Neural cell (in vitro differentiated cells): ENCODE data around the gene ERICH6B. TPM values are rescaled to one million over a fixed set of nuclear protein-coding genes. Genes with fewer than 3 reads are reported as not detected.

Experiments used
- H2AFZ ChIP-seq: fragments of 200-600, 300-800 bp; sonication (generic), shearing (Covaris generic); 2 replicates; pipeline ENCODE4 v1.6.0; 2014; ENCODE audit warnings: low read depth, mild to moderate bottlenecking, antibody characterized with exemption, low read length, moderate library complexity
- H3F3A ChIP-seq: fragments of 200-600 bp; shearing (Covaris generic); 2 replicates; pipeline ENCODE4 v1.6.1; 2016; ENCODE audit warnings: mild to moderate bottlenecking, moderate library complexity, mixed read lengths, antibody characterized with exemption, low read length; ENCODE audit not compliant: insufficient read depth, poor library complexity, severe bottlenecking
- H3K27ac ChIP-seq: fragments of 200-600, 300-800 bp; sonication (generic), shearing (Covaris generic); 2 replicates; pipeline ENCODE4 v1.5.1; 2014; ENCODE audit warnings: mild to moderate bottlenecking, low read length, moderate library complexity
- H3K27me3 ChIP-seq: fragments of 300-800, 200-600 bp; sonication (generic), shearing (Covaris generic); 2 replicates; pipeline ENCODE4 v1.6.0; 2014; ENCODE audit warnings: mild to moderate bottlenecking, low read depth, low read length, moderate library complexity; ENCODE audit not compliant: insufficient read depth
- H3K36me3 ChIP-seq: fragments of 300-800, 200-600 bp; sonication (generic), shearing (Covaris generic); 2 replicates; pipeline ENCODE4 v1.5.1; 2014; ENCODE audit warnings: mild to moderate bottlenecking, antibody characterized with exemption, low read length, moderate library complexity; ENCODE audit not compliant: insufficient read depth
- H3K4me2 ChIP-seq: fragments of 300-800, 200-600 bp; sonication (generic), shearing (Covaris generic); 2 replicates; pipeline ENCODE4 v1.6.0; 2014; ENCODE audit warnings: mild to moderate bottlenecking, low read length
- H3K4me3 ChIP-seq: fragments of 300-800, 200-600 bp; sonication (generic), shearing (Covaris generic); 2 replicates; pipeline ENCODE4 v1.5.1; 2014; ENCODE audit warnings: mild to moderate bottlenecking, low read length, moderate library complexity
- H3K79me2 ChIP-seq: fragments of 200-600 bp; shearing (Covaris generic); replicated peaks from 2 replicates; pipeline ENCODE4 v1.6.0; 2014; ENCODE audit warnings: mild to moderate bottlenecking, low read length, moderate library complexity; ENCODE audit not compliant: insufficient read depth
- H3K9ac ChIP-seq: fragments of 300-800, 200-600 bp; sonication (generic), shearing (Covaris generic); 2 replicates; pipeline ENCODE4 v1.6.1; 2016; ENCODE audit warnings: mild to moderate bottlenecking, low read length, mixed read lengths
- H3K9me2 ChIP-seq: fragments of 200-600 bp; shearing (Covaris generic); 2 replicates; pipeline ENCODE4 v1.6.1; 2016; ENCODE audit warnings: mild to moderate bottlenecking, low read length, mixed read lengths; ENCODE audit not compliant: insufficient read depth
- H3K9me3 ChIP-seq: fragments of 200-600, 300-800 bp; sonication (generic), shearing (Covaris generic); 2 replicates; pipeline ENCODE4 v1.6.1; 2016; ENCODE audit warnings: mild to moderate bottlenecking, mixed run types, low read length, moderate library complexity, mixed read lengths
- H4K20me1 ChIP-seq: fragments of 200-600 bp; shearing (Covaris generic); 2 replicates; pipeline ENCODE4 v1.6.1; 2016; ENCODE audit warnings: mild to moderate bottlenecking, mixed run types; ENCODE audit not compliant: insufficient read depth
- CTCF ChIP-seq: fragments of 450-650 bp; IDR thresholded peaks from 2 replicates; pipeline ENCODE4 v1.5.1; 2014; ENCODE audit warnings: antibody characterized with exemption, mild to moderate bottlenecking, moderate library complexity; ENCODE audit not compliant: poor library complexity, severe bottlenecking
- EP300 ChIP-seq: fragments of 450-650 bp; conservative IDR thresholded peaks from 2 replicates; pipeline ENCODE4 v1.6.1; 2014; ENCODE audit warnings: antibody characterized with exemption, mild to moderate bottlenecking, moderate library complexity; ENCODE audit not compliant: poor library complexity, severe bottlenecking
- EZH2 ChIP-seq: fragments of 200-600, 300-800 bp; shearing (Covaris generic), sonication (generic); IDR thresholded peaks from 2 replicates; pipeline ENCODE4 v1.6.1; 2014; ENCODE audit warnings: antibody characterized with exemption, low read length, borderline replicate concordance, mild to moderate bottlenecking; ENCODE audit not compliant: insufficient read depth, poor library complexity, severe bottlenecking
- MXI1 ChIP-seq: fragments of 450-650 bp; conservative IDR thresholded peaks from 2 replicates; pipeline ENCODE4 v1.6.1; 2014; ENCODE audit warnings: antibody characterized with exemption, mild to moderate bottlenecking; ENCODE audit not compliant: poor library complexity, severe bottlenecking
- POLR2AphosphoS5 ChIP-seq: IDR thresholded peaks from 2 replicates; pipeline ENCODE4 v1.6.1; 2012
- RAD21 ChIP-seq: fragments of 450-650 bp; conservative IDR thresholded peaks from 2 replicates; pipeline ENCODE4 v1.6.1; 2014; ENCODE audit warnings: antibody characterized with exemption, mild to moderate bottlenecking, moderate library complexity
- REST ChIP-seq: IDR thresholded peaks from 2 replicates; pipeline ENCODE4 v1.6.1; 2012; ENCODE audit warnings: borderline replicate concordance
- SMC3 ChIP-seq: fragments of 450-650 bp; conservative IDR thresholded peaks from 2 replicates; pipeline ENCODE4 v1.6.1; 2014; ENCODE audit warnings: antibody characterized with exemption, mild to moderate bottlenecking, moderate library complexity; ENCODE audit not compliant: poor library complexity
- TAF1 ChIP-seq: IDR thresholded peaks from 2 replicates; pipeline ENCODE4 v1.6.1; 2012; ENCODE audit warnings: low read depth
- polyA plus RNA-seq: library from polyadenylated mRNA; depleted of rRNA; stranded (reverse); fragments of >200 nt; gene quantifications from 2 replicates; pipeline ENCODE4 v1.2.3, GENCODE V29; 2014

The ERICH6B gene
- polyA plus RNA-seq, 1 donor from 2014 or later, result not detected

GRCh38 chr13:45629940-45630339 lies 14.4 kb upstream of the ERICH6B start:
- no peaks in the 10 kb centered on the region for H3K79me2 ChIP-seq
- no peak overlapping the region for H3K4me3 ChIP-seq
- no peak for TF ChIP-seq SMC3
- TF ChIP-seq EZH2, result no peak
- TF ChIP-seq RAD21, result no peak
- no peak for TF ChIP-seq CTCF
- no peak for TF ChIP-seq TAF1
- no peak for TF ChIP-seq EP300
- TF ChIP-seq REST, result no peak
- no peak for TF ChIP-seq POLR2AphosphoS5
- TF ChIP-seq MXI1, result no peak
- no peak overlapping the region for H2AFZ ChIP-seq
- no peaks in the 10 kb centered on the region for H3K36me3 ChIP-seq
- H4K20me1 ChIP-seq, result no peaks in the 10 kb centered on the region
- H3K9me3 ChIP-seq, result no peaks in the 10 kb centered on the region
- no peaks in the 10 kb centered on the region for H3F3A ChIP-seq
- no peaks in the 10 kb centered on the region for H3K27me3 ChIP-seq
- H3K27ac ChIP-seq, result no peak overlapping the region
- no peak overlapping the region for H3K4me2 ChIP-seq
- no peak overlapping the region for H3K9ac ChIP-seq
- H3K9me2 ChIP-seq, result no peaks in the 10 kb centered on the region

- no peaks in the 10 kb centered on the region for H3K9me2 ChIP-seq
- H4K20me1 ChIP-seq, result no peaks in the 10 kb centered on the region
- H3K36me3 ChIP-seq, result no peaks in the 10 kb centered on the region
- no peak overlapping the region for H2AFZ ChIP-seq
- H3K4me2 ChIP-seq, result no peak overlapping the region
- H3K9ac ChIP-seq, result no peak overlapping the region
- no peak overlapping the region for H3K4me3 ChIP-seq
- H3K79me2 ChIP-seq, result no peaks in the 10 kb centered on the region
- no peaks in the 10 kb centered on the region for H3K9me3 ChIP-seq
- TF ChIP-seq SMC3, result no peak
- no peak for TF ChIP-seq EZH2
- no peak for TF ChIP-seq POLR2AphosphoS5
- TF ChIP-seq CTCF, result no peak
- no peak for TF ChIP-seq REST
- no peak for TF ChIP-seq RAD21
- TF ChIP-seq EP300, result no peak
- TF ChIP-seq MXI1, result no peak
- TF ChIP-seq TAF1, result no peak
- no peaks in the 10 kb centered on the region for H3F3A ChIP-seq
- H3K27me3 ChIP-seq, result no peaks in the 10 kb centered on the region
- H3K27ac ChIP-seq, result no peak overlapping the region
Observed at GRCh38 chr13:45628094-45628493, 12.6 kb upstream of the ERICH6B start.
